AG04449 (cell line): ENCODE measurements around the gene SARDH.
"Not testable (repeated sequence)": the region's sequence is repeated elsewhere in the genome, so short reads cannot be mapped to it uniquely, and the experiment has no call there.

Source experiments
- CTCF ChIA-PET: fragments of 350-600 bp; formaldehyde crosslinking; extraction: SDS; loops from one replicate; lab custom pipeline; 2021; ENCODE audit warnings: antibody characterized with exemption; lab: Yijun Ruan, JAX
- POLR2A ChIA-PET: fragments of 400-600, 350-600 bp; formaldehyde crosslinking; extraction: SDS; loops from one replicate; lab custom pipeline; 2020; ENCODE audit warnings: antibody characterized with exemption, inconsistent platforms; lab: Yijun Ruan, JAX
- DNase-seq: peaks from one replicate; pipeline ENCODE4 v3.0.0-alpha.2; 2010; ENCODE audit warnings: low read depth, low spot score
- H3K4me3 ChIP-seq: 2 replicates; pipeline ENCODE4 v1.5.1; 2011; ENCODE audit warnings: low read depth, mild to moderate bottlenecking, control low read depth, low read length
- TF ChIP-seq, protein P1 (sequence below): IDR thresholded peaks from one replicate; pipeline ENCODE4 v1.5.1; 2011; ENCODE audit warnings: mild to moderate bottlenecking, moderate library complexity, low read length, control low read depth, inconsistent platforms; ENCODE audit not compliant: insufficient read depth; ENCODE audit errors: missing control alignments

SARDH gene

GRCh38 chr9:133754187-133754586 is 16.0 kb upstream of the SARDH start:
- ChIA-PET CTCF (interaction anchor here (1.0 kb wide), 1 partner anchor 28 kb away, joined by 3 read pairs; no protein-coding TSS in a partner anchor), POLR2A (no interaction called here)
- H3K4me3 ChIP-seq = no peak overlapping the region
- DNase-seq = no peak
- TF ChIP-seq, protein P1, sequence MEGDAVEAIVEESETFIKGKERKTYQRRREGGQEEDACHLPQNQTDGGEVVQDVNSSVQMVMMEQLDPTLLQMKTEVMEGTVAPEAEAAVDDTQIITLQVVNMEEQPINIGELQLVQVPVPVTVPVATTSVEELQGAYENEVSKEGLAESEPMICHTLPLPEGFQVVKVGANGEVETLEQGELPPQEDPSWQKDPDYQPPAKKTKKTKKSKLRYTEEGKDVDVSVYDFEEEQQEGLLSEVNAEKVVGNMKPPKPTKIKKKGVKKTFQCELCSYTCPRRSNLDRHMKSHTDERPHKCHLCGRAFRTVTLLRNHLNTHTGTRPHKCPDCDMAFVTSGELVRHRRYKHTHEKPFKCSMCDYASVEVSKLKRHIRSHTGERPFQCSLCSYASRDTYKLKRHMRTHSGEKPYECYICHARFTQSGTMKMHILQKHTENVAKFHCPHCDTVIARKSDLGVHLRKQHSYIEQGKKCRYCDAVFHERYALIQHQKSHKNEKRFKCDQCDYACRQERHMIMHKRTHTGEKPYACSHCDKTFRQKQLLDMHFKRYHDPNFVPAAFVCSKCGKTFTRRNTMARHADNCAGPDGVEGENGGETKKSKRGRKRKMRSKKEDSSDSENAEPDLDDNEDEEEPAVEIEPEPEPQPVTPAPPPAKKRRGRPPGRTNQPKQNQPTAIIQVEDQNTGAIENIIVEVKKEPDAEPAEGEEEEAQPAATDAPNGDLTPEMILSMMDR = no peak

DNA sequence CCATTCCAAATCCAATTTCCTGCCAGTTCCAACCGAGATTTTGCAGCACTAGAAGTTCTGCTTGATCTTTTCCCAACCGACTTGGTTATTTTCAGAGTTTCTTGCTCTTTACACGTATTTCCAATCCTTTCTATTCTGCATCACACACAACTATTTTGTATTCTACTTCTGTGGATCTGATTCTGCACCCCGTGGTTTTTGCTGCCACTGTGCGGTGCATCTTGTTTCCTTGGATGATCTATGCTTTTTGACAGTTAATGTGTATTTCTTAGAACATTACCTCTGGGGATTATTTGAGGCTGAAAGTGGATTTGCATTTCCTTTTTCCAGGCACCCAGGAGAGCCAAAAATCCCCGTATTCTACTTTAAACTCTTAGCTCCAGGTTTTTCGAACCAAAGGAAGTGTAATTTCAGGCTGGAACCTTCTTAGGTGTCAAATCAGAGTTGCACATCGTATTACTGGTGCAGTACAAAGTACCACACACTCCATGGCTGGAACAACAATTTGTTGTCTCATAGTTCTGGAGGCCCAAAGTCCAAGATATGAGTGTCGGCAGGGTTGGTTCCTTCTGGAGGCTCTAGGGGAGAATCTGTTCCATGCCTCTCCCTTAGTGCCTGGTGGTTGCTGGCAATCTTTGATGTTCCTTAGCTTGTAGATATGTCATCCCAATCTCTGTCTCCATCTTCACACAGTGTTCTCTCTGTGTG is 14.7 kb upstream of the SARDH start:
- DNase-seq = no peak
- POLR2A ChIA-PET = no interaction called here
- CTCF ChIA-PET = interaction anchor here (2.5 kb wide), 1 partner anchor 10 kb away, joined by 16 read pairs; no protein-coding TSS in a partner anchor
- TF ChIP-seq, protein P1 = no peak
- no peak overlapping the region for H3K4me3 ChIP-seq

- TF ChIP-seq, protein P1 = no peak
- DNase-seq = no peak
- no peak overlapping the region for H3K4me3 ChIP-seq
- ChIA-PET CTCF (interaction anchor here (1.0 to 2.5 kb wide), 3 partner anchors 8 to 16 kb away, joined by 3 to 16 read pairs (median 16); no protein-coding TSS in a partner anchor), POLR2A (no interaction called here)
Measured at GRCh38 chr9:133750982-133751649, 13.0 kb upstream of the SARDH start.

DNA sequence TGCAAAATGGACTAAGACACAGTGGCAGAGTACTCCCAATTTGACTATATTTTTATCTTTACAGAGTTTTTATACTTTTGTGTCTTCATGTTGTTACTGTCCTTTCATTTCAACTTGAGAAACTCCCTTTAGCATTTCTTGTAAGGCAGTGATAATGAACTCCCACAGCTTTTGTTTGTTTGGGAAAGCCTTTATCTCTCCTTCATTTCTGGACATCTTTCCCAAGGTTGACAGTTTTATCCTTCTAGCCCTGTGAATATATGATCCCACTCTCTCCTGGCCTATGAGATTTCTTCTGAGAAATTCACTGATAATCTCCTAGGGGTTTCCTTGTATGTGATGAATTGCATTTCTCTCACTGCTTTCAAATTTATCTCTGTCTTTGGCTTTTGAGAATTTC is 9.2 kb upstream of the SARDH start:
- TF ChIP-seq, protein P1 = no peak
- ChIA-PET CTCF (interaction anchor here (1.3 kb wide), 1 partner anchor 246 kb away, joined by 3 read pairs; no protein-coding TSS in a partner anchor), POLR2A (no interaction called here)
- no peak overlapping the region for H3K4me3 ChIP-seq
- DNase-seq = no peak

- POLR2A ChIA-PET, DNase-seq, CTCF ChIA-PET, H3K4me3 ChIP-seq: not testable (repeated sequence)
Measured at GRCh38 chr9:133744528-133744927, 6.4 kb upstream of the SARDH start.

DNA sequence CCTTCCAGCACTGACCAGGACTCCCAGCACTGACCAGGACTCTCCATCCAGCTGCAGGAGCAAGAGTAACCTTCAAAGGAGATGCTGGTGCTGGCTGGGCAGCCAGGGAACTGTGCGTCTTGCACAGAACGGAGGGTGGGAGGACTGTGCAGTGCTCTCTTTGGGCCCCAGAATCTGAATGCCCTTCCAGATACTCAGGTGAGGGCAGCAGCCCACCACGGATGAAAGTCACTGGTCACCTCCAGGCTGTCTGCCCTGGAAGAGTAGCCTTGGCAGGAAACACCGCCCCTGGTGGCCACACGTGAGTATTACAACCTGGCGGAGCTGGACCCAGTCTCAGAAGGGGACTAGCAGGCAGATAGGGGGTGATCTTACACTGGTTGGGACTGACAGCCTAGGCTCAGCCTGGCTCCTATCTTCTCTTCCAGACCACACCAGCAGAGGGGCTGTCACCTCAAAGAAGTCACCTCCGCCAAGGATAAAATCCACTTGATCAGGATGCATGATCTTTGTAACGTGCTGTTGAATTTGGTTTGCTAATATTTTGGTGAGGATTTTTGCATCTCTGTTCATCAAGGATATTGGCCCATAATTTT is 4.8 kb upstream of the SARDH start:
- TF ChIP-seq, protein P1 = peak; percentile 97
- DNase-seq = no peak
- H3K4me3 ChIP-seq = no peak overlapping the region
- ChIA-PET POLR2A (no interaction called here), CTCF (interaction anchor here (0.6 to 2.4 kb wide), 28 partner anchors 9 to 251 kb away, joined by 3 to 16 read pairs (median 4); no protein-coding TSS in a partner anchor)
